Raji (cell line): ENCODE results near the gene KRTAP4-8.
"Not testable (repeated sequence)": the region's sequence is repeated elsewhere in the genome, so short reads cannot be mapped to it uniquely, and the experiment has no call there.

Source experiments
- POLR2A ChIP-seq: IDR thresholded peaks from 2 replicates; pipeline ENCODE4 v1.6.1; 2011; ENCODE audit warnings: low read depth, low read length, control low read depth; ENCODE audit not compliant: insufficient read depth

Gene KRTAP4-8

DNA sequence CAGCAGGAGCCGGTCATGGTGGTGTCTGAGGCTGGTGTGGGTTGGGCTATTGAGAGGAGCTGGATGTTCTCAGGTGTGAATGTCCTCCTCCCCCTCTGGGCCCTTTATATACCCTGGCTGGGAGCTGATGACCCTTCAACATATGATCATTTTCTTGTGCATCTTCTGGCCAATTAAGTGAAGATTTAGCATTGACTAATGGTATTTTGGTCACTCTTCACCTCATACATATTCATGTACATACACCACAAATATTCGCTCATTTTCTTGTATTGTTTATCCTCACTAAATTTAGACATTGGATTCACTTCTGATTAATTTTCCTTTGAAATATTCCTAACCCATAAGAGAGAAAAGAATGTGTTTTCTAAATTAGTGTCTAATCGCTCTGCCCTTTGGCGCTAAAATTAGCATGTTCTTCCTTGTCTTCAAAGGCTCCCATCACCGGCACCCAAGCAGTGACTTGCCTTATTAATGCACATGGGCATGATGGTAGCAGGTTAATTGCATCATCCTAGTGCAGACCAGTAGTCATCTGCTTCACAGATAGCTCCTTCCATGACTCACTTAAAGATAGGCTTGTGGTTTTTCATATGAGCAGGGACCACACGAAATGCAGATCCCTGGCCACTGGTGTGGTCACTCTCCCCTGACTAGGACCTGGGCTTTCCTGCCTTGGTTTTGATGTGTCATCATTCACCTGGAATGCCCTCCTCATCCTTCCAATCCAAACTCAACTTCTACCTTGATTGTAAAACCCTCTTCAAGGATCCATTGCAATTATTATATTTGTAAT lies 31.9 kb downstream of the KRTAP4-8 start, which contains the start of gene KRTAP2-4:
KRTAP2-4 (minus strand) TSS at position 51 of the 796 bp plus-strand sequence; CDS start at position 17, 34 bp downstream.
- no peak for TF ChIP-seq POLR2A

DNA sequence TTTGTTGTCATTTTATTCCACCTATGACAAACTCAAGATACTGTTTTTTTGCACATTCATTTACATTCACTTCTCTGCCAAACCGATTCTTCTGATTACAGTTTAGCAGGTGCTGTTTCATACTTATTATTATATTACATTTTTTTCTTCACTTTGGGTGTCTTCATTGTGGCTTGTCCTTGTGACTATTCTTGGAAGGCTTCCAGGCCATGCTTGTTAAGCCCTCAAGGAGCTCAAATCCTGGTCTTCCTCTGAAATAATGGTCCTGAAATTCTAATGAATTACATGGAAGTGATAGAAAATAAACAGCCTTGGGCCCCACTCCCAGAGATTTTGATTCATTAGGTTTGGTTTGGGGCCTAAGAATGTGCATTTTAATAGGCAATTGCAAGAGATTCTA lies 33.6 kb downstream of the KRTAP4-8 start:
- no peak for TF ChIP-seq POLR2A

DNA sequence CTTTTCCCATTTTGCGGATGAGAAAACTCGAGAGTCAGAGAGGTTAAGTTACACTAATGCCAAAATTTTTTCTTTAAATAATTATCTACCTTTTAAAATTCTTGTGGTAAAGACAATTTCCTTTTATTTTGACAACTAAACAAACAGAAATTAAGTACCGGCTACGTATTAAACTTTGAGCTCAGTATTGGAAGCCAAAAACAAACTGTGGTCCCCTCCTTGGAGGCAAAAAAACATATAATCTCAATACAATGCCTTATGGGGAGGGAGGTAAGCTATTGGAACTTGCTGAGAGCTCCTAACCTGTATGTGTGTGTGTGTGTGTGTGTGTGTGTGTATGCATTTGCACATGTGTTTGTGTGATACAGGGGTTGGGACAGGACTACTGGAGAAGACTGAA lies 34.5 kb downstream of the KRTAP4-8 start:
- TF ChIP-seq POLR2A = no peak

DNA sequence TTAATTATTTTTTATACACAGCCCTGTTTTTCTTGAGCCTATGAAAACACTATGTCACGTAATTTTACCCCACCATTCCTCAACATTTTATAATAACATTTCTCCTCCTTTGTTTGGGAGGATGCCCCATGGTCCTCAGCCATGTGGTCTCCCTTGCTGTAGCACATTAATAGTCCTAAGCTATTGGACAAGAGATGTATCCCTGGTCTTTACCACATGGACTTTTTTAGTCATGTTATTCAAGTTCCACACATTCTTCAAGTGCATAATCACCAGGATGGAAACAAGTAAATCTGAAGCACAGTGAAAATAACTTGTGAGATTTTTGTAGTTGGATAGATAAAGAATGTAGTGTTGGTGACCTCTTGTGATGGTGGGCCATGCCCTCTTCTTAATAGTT lies 36.0 kb downstream of the KRTAP4-8 start:
- no peak for TF ChIP-seq POLR2A

DNA sequence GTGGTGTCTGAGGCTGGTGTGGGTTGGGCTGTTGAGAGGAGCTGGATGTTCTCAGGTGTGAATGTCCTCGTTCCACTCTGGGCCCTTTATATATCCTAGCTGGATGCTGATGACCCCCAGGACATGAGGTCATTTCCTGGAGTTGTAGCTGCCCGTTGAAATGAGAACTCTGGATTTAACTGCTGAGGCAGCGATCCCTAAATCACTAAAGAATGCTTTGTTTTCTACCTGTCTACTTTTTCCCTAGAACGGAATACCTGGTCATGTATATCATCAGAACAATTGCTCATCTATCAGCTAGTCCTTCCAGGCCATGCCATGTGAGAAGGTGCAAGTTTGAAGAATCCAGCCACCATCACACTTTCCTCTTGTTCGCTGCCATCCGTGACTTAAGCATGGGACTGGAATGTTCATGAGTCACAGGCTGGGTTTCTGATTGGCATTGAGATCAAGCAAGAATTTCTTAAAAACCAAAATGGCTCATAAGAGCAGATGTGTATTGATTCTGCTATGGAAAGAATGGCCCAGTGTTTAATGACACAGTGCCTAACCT lies 37.8 kb downstream of the KRTAP4-8 start, which contains the start of gene KRTAP2-3:
KRTAP2-3 (minus strand) TSS at position 63 of the 553 bp plus-strand sequence. CDS start 64 bp downstream, outside the sequence.
- no peak for TF ChIP-seq POLR2A

DNA sequence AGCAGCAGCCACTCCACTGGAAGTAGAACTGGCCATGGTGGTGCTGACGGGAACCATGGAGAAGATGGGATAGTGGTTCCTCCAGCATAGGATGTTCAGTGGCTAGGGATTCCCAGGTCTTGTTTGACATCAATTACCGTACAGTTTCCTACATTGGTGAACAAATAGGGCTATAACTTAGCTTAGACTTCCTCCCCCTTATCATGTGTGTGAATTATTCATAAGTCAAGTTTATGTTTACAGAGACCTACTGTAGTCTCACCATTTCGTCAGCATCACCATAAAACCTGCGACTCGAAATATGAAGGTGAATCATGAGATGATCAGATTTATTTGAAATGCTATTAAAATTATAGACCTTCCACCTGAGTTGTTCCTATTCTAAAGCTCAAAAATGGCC lies 39.2 kb downstream of the KRTAP4-8 start:
- no peak for TF ChIP-seq POLR2A

DNA sequence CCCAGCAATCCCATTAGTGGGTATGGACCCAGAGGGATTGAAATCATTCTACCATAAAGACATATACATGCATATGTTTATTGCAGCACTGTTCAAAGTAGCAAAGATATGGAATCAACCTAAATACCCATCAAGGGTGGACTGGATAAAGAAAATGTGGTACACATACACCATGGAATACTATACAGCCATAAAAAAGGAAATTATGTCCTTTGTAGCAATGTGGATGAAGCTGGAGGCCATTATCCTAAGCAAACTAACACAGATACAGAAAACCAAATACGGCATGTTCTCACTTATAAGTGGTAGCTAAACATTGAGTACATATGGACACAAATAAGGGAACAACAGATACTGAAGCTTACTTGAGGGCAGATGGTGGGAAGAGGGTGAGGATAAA lies 40.4 kb downstream of the KRTAP4-8 start:
- TF ChIP-seq POLR2A = no peak

DNA sequence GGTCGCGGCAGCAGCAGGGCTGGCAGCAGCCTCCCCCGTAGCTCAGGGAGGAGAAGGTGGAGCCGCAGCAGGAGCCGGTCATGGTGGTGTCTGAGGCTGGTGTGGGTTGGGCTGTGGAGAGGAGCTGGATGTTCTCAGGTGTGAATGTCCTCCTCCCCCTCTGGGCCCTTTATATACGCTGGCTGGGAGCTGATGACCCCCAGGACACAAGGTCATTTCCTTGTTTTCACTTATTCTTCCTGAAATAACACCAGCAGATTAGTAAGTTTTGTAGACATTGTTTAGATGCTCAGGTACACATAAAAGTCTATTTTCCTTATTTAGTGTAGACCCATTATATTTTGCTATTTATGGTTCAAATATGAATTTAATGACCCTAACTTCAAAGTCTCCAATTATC lies 42.8 kb downstream of the KRTAP4-8 start, which contains the start of gene KRTAP2-2:
KRTAP2-2 (minus strand) TSS at position 101 of the 400 bp plus-strand sequence; CDS start at position 82, 19 bp downstream.
- TF ChIP-seq POLR2A = not testable (repeated sequence)

DNA sequence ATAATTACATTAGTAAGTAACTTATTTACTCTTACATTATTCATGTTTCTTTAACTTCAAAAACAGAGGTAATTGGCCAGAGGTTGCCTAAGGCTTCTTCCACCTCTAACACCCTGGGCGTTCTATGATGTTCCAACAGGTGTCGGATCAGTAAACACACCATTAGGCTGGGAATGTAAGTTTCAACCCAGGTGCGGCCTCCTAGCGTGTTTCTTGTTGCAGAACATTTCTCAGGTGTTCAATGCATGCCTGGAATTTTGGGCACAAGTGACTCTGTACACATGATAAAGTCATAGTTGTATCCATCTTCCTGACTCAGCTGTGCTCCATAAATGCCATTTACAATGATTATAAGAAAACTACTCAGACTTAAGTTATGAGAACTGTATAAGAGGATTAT lies 43.9 kb downstream of the KRTAP4-8 start:
- TF ChIP-seq POLR2A = no peak

DNA sequence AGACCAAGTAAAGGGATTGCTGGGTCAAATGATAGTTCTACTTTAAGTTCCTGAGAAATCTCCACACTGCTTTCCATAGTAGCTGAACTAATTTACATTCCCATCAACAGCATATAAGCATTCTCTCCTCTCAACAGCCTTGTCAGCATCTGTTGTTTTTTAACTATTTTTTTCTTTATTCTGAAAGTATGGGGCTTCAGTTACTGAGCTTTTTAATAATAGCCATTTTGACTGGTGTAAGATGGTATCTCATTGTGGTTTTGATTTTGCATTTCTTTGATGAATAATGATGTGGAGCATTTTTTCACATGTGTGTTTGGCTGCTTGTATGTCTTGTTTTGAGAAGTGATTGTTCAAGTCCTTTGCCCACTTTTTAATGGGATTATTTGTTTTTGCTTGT lies 45.4 kb downstream of the KRTAP4-8 start:
- TF ChIP-seq POLR2A = no peak

DNA sequence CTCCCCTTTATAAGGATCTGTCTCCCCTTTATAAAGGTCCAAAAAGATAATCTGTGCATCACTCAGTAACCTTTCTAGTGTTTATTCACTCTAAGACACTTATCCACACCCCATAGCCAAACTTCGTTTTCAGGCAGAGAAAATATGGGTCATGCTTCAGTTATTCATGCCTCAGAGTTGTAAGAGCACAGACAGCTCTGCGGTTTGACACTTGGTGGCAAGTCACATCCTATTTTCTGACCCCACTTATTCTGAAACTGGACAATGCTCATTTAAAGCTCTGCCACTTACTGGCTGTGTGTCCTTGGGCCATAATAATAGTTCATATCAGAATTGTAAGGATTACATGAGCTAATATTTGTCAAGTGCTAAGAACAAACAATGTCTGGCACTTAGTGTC lies 48.8 kb downstream of the KRTAP4-8 start:
- TF ChIP-seq POLR2A = no peak

DNA sequence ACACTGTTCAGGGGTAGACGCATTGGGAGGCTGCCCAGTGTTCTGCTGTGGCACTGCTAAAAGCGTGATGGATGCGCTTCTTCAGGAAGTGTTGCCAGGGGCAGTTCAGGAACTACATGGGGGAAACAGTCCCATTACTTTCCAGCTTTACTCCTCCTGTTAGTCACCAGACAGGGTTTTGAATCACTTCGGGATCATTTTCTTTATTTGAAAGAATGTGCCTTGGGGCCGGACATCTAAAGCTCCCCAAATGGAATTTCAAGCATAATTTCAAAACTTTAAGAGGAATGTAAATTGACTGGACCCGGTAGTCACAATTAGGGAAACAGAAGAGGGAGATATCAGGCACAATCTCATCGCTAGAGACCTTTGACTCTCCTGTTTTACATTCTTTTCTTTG lies 49.5 kb downstream of the KRTAP4-8 start:
- no peak for TF ChIP-seq POLR2A
